Right lobe of liver (tissue), 4 donors: ENCODE results near the gene CD4.

Experiments used
- POLR2A ChIP-seq: fragments of 450-650 bp; IDR thresholded peaks from one replicate; pipeline ENCODE4 v1.6.1; 2017; ENCODE audit warnings: antibody characterized with exemption, mild to moderate bottlenecking
- TF ChIP-seq, protein P1 (sequence below), 4 donors: fragments of 200-600 bp in 3 of 4; fragments of 450-650 bp in 1 of 4; IDR thresholded peaks; one replicate each; pipeline versions ENCODE4 v1.5.1 to v1.8.0; 2016 to 2022; ENCODE audit warnings: antibody characterized with exemption in 4 of 4, mild to moderate bottlenecking in 2 of 4
- donor health status: DM: no; HTN: no; CAD: no.
- donor health status: DM: no; HTN: no; CAD: no.
- donor health status: DM: no; HTN: yes; CAD: no.

DNA sequence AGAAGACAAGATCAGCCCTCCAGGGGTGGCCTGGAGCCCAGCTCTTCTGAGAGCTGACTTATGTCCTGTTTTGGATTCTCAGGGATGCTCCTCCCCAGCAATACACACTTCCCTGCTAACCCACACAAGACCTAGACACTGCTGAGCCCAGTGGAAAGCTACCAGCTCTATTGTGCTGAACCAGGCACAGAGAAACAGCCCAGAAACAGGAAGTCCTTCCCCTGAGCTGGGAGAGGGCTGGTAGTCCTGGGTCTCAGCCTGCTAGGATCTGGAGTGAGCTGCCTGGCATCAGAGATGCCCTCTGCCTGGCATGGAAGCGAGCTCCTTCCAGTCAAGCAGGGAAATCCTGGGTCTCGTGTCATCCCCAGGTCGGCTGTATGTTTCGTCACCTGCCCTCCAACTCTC, 18.2 kb upstream of the CD4 start:
- TF ChIP-seq, protein P1, sequence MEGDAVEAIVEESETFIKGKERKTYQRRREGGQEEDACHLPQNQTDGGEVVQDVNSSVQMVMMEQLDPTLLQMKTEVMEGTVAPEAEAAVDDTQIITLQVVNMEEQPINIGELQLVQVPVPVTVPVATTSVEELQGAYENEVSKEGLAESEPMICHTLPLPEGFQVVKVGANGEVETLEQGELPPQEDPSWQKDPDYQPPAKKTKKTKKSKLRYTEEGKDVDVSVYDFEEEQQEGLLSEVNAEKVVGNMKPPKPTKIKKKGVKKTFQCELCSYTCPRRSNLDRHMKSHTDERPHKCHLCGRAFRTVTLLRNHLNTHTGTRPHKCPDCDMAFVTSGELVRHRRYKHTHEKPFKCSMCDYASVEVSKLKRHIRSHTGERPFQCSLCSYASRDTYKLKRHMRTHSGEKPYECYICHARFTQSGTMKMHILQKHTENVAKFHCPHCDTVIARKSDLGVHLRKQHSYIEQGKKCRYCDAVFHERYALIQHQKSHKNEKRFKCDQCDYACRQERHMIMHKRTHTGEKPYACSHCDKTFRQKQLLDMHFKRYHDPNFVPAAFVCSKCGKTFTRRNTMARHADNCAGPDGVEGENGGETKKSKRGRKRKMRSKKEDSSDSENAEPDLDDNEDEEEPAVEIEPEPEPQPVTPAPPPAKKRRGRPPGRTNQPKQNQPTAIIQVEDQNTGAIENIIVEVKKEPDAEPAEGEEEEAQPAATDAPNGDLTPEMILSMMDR (IDR thresholded peaks at IDR 0.05), result no peak
- TF ChIP-seq POLR2A, result no peak
